NK-92 treated with Interleukin-12 subunit alpha and Interleukin-12 subunit beta, amount 100 ng/mL, for 24 hours (cell line): ENCODE measurements around the gene KCNJ6.
"Not testable (repeated sequence)": the region's sequence is repeated elsewhere in the genome, so short reads cannot be mapped to it uniquely, and the experiment has no call there.

Experiments used
- DNase-seq: peaks from one replicate; lab custom pipeline; 2025; lab: John Stamatoyannopoulos, UW

The KCNJ6 gene

GRCh38 chr21:37770461-37770860 is 145.8 kb downstream of the KCNJ6 start:
- DNase-seq = no peak

- no peak for DNase-seq
These were observed 146.6 kb downstream of the KCNJ6 start for GRCh38 chr21:37769656-37770055.

GRCh38 chr21:37767984-37768383 is 148.3 kb downstream of the KCNJ6 start:
- DNase-seq = no peak

GRCh38 chr21:37766129-37766528 is 150.1 kb downstream of the KCNJ6 start:
- DNase-seq = no peak

- DNase-seq = no peak
These were observed 150.9 kb downstream of the KCNJ6 start for GRCh38 chr21:37765221-37765900.

- DNase-seq = no peak
These were observed 151.6 kb downstream of the KCNJ6 start for GRCh38 chr21:37764691-37765090.

- no peak for DNase-seq
These were observed 153.0 kb downstream of the KCNJ6 start for GRCh38 chr21:37763298-37763697.

GRCh38 chr21:37762606-37763005 is 153.7 kb downstream of the KCNJ6 start:
- no peak for DNase-seq

- DNase-seq = not testable (repeated sequence)
These were observed 154.9 kb downstream of the KCNJ6 start for GRCh38 chr21:37761406-37761805.

GRCh38 chr21:37759777-37760176 is 156.5 kb downstream of the KCNJ6 start:
- no peak for DNase-seq

GRCh38 chr21:37758982-37759381 is 157.3 kb downstream of the KCNJ6 start:
- no peak for DNase-seq

- no peak for DNase-seq
These were observed 158.5 kb downstream of the KCNJ6 start for GRCh38 chr21:37757606-37758376.

- no peak for DNase-seq
These were observed 163.1 kb downstream of the KCNJ6 start for GRCh38 chr21:37753122-37753599.

- no peak for DNase-seq
These were observed 164.8 kb downstream of the KCNJ6 start for GRCh38 chr21:37751268-37751975.

- no peak for DNase-seq
These were observed 167.1 kb downstream of the KCNJ6 start for GRCh38 chr21:37749132-37749531.

GRCh38 chr21:37748351-37748750 is 167.9 kb downstream of the KCNJ6 start:
- DNase-seq = no peak

GRCh38 chr21:37746849-37747248 is 169.4 kb downstream of the KCNJ6 start:
- no peak for DNase-seq

GRCh38 chr21:37744551-37744950 is 171.7 kb downstream of the KCNJ6 start:
- DNase-seq = no peak

- DNase-seq = no peak
These were observed 173.7 kb downstream of the KCNJ6 start for GRCh38 chr21:37742532-37742931.

GRCh38 chr21:37742115-37742514 is 174.1 kb downstream of the KCNJ6 start:
- no peak for DNase-seq

- DNase-seq = no peak
These were observed 178.3 kb downstream of the KCNJ6 start for GRCh38 chr21:37737996-37738395.

- DNase-seq = no peak
These were observed 178.8 kb downstream of the KCNJ6 start for GRCh38 chr21:37737507-37737906.

- no peak for DNase-seq
These were observed 181.4 kb downstream of the KCNJ6 start for GRCh38 chr21:37734846-37735245.
